GOT3 (cell line): ENCODE results near the gene DLX2.
"Not testable (repeated sequence)": the region's sequence is repeated elsewhere in the genome, so short reads cannot be mapped to it uniquely, and the experiment has no call there.

ENCODE experiments used
- DNase-seq: peaks from one replicate; lab custom pipeline; 2025; ENCODE audit warnings: mixed read lengths; lab: John Stamatoyannopoulos, UW

Gene DLX2

DNA sequence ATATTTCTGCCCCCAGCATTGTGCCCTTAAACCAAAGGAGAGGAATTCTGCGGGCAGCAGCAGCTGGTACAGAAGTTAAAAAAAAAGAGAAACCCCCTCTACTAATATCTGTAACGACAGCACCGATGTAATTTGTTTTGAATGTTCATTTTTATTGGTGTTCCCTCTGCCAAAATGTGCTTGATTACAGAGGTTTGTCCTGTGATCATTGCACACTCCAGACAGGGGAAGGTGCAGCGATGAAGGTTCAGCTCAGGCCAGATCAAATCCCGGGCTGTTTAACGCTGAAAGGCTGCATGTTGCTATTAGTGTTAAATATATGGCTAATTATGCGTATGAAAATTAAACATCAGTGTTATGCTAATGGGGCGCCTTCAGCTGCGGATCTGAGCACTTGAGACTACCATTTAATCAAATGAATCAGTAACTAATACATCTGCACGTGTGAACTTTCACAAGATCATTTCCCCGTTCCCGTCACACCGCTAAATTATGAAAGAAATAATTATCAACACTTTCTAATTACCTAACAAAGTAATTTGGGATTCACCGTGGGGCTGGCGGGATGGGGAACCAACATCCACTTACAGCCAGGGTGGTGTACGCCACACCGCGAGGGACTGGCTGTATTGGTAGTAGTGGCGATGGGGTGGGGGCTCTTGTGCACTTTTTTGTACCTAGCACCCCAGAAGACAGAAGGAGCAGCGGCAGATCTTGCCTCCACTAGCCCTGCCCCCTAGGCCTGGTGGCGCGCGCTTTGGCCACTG is 18.9 kb downstream of the DLX2 start:
- no peak for DNase-seq

GRCh38 chr2:172082944-172083627 is 19.6 kb downstream of the DLX2 start:
- DNase-seq, result no peak

GRCh38 chr2:172082105-172082943 is 20.4 kb downstream of the DLX2 start:
- no peak for DNase-seq

DNA sequence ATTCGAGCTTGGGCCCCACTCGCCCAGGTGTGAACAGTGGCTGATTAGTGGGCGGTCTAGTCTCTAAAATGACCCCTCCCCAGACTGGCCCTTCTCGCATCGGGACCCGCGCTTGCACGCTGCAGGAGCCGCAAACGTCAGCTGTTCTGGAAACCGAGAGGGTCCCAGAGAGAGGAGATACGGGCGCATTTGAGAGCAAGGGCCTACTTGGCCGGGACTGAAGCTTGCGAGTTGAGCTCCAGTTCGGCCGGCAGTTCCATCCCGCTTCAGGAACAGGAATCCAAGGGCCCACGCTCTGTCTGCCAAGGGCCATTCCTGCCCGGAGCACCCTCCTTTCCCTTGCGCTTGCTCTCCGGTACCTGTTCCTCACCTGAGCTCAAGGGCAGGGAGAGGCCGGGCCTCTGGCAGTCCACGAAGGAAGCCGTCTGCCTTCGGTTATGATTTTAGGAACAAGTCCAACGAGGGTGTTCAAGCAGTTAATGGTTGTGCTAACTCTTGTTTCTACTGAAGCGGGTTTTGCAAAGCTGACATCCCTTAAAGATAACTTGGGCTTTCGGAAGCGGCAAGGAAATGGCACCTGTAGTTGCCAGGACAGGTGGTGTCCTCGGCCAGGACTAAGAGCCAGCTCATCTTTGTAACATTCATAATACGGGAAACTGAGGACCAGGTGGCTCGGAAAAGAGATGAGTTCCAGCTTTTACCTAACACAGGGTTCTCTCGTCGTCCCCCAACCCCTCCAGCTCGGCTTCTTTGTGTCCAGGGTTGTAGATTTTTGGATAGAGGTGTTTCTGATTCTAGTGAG is 21.3 kb downstream of the DLX2 start:
- no peak for DNase-seq

DNA sequence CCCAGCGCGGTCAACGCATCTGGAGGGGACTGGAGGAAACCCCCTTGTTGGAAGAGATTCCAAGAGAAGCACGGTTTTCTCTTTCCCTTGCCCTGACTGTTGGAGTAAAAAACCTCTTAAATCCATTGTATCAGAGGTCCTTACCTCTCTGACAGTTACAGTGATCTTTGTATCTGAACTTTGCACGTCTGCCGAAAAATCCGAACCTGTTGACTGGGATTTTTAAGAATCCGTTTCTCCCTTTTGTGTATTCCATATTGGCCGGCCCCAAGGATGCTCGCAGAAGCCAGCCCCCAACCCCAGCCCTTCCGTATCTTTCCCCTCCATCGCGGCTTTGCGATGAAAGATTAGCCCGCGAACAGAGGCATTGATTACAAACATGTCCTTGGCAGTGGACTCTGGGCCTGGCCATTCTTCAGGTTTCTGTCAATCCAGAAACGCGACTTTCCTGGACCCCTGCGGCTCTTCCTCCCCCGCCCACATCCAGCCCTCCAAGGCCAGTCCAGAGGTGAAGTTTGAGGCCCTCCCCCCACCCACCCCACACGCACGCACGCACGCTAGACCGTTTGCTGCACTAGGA is 22.0 kb downstream of the DLX2 start:
- DNase-seq, result no peak

DNA sequence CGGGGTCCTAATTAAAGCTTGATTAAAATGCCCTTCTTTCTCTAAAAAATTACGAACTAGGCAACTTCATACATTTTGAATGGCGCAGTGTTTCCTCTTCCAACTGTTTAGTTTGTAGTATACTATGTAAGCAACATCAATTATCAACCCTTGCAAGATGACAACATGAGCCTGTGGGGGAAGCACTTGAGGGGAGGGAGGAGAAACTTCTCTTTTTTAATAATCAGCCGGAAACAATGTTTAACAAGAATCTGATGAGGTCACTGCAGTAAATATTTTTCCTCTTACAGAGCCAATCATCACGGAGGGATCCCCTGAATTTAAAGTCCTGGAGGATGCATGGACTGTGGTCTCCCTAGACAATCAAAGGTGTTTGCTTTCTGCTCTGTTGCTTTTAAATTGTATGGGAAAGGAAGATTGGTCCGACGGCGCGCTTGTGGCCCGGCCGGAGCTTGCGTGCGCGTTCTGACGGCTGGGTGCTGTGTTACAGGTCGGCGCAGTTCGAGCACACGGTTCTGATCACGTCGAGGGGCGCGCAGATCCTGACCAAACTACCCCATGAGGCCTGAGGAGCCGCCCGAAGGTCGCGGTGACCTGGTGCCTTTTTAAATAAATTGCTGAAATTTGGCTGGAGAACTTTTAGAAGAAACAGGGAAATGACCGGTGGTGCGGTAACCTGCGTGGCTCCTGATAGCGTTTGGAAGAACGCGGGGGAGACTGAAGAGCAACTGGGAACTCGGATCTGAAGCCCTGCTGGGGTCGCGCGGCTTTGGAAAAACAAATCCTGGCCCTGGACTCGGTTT is 22.7 kb downstream of the DLX2 start:
- DNase-seq, result no peak

GRCh38 chr2:172079416-172079815 is 23.3 kb downstream of the DLX2 start:
- no peak for DNase-seq

- no peak for DNase-seq
Measured at GRCh38 chr2:172074254-172074653, 28.4 kb downstream of the DLX2 start.

DNA sequence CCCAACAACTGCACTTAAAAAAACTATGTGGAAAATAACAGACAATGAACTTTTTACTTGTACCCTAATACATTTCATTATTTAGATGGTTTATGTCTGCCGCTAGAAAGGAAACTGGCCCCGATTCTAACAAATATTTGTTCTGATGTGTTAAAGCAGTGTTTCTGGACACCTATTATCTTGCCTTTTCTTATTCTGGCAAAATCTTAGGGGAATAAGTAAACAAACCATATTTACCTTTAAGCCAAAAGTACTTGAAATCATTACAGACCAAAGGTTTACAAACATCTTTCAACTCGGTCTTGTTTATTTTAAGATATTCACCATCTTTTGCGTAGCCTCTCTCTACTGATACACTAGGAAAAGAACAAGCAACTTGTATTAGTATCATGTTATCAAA is 29.2 kb downstream of the DLX2 start:
- DNase-seq, result no peak

GRCh38 chr2:172072706-172073105 is 30.0 kb downstream of the DLX2 start:
- no peak for DNase-seq

- DNase-seq, result no peak
Measured at GRCh38 chr2:172072303-172072702, 30.4 kb downstream of the DLX2 start.

GRCh38 chr2:172070936-172071335 is 31.8 kb downstream of the DLX2 start:
- no peak for DNase-seq

DNA sequence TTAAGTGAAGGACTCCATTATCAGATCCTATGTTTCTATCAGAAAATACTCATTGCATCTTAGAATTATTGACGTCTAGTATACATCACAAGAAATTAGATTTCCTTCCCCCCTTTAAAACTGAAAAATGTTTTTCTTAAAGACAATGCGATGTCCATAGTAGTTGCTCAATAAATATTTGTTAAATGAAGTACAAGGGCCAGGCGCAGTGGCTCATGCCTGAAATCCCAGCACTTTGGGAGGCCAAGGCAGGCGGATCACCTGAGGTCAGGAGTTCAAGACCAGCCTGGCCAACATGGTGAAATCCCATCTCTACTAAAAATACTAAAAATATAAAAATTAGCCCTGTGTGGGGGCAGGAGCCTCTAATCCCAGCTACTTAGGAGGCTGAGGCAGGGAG is 34.8 kb downstream of the DLX2 start:
- not testable (repeated sequence) for DNase-seq

- DNase-seq, result no peak
Measured at GRCh38 chr2:172066394-172066886, 36.3 kb downstream of the DLX2 start.

GRCh38 chr2:172065111-172065510 is 37.6 kb downstream of the DLX2 start:
- DNase-seq, result no peak

DNA sequence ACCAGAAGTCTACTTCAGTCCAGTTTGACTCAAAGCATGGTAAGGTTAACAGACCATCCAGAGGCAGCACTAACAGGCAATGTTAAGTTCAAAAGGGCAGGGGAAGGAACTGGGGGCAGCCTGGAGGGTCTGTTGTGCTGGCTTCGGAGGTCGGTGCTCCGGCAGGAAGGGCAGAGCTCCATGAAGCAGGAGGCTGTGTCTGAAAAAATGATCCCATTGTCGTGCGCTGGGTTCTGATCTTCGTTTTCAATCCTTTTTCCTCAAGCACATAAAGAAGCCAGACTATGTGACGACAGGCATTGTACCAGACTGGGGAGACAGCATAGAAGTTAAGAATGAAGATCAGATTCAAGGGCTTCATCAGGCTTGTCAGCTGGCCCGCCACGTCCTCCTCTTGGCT is 39.3 kb downstream of the DLX2 start:
- DNase-seq, result no peak

- DNase-seq, result no peak
Measured at GRCh38 chr2:172062402-172063004, 40.2 kb downstream of the DLX2 start.

DNA sequence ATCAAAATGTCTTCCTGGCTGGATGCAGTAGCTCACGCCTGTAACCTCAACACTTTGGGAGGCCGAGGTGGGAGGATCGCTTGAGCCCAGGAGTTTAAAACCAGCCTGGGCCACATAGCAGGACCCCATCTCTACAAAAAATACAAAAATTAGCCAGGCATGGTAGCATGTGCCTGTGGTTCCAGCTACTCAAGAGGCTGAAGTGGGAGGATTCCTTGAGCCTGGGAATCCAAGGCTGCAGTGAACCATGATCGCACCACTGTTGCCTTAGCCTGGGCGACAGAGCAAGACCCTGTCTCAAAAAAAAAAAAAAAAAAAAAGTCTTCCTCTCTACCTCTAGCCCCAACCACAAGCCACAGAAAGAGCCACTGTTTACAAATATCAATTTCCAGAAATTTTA is 42.6 kb downstream of the DLX2 start:
- not testable (repeated sequence) for DNase-seq

DNA sequence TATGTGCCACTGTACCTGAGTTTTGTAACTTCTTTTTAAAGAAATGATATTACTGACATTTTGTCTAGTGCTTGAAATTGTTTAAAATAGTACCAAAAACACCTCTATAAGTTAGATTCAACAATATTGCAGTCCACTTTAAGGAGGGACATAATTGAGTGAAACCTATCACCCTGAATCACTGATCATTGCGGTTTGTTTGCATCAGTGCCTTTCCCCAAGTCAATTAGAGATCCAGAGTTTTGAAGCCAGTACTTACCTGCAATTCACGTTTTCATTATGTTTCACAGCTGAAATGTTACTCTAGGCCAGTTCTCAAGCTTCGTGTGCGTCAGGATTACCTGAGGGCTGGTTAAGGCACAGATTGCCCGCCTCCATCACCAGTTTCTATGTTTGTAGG is 44.0 kb downstream of the DLX2 start:
- no peak for DNase-seq

- no peak for DNase-seq
Measured at GRCh38 chr2:172056293-172056692, 46.4 kb downstream of the DLX2 start.
